Measurements from ENCODE around the gene GPR143.
"Not testable (repeated sequence)": the region's sequence is repeated elsewhere in the genome, so short reads cannot be mapped to it uniquely, and the experiment has no call there.

GPR143 gene

DNA sequence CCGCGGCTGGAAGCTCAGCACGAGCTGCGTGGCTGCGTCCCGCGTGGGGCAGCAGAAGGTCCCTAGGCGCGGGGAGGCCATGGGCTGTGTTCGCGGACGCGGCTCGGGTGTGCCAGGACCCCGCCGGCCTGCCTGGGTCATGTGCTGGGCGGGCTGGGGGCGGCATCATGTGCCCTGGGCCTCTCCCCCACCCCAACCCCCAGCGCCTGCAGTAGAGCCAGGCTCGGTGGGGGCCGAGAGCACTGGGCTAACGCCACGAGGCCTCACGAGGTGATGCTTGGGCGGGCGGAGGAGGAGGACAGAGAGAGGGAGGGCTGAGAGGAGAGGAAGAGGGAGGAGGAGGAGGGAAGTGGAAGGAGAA, at the start of gene GPR143:
Gene GPR143, minus strand, starts transcription at position 111 of the 361 bp plus-strand sequence. Its CDS starts 30 bp downstream, at position 81.
- no peak for DNase-seq

DNA sequence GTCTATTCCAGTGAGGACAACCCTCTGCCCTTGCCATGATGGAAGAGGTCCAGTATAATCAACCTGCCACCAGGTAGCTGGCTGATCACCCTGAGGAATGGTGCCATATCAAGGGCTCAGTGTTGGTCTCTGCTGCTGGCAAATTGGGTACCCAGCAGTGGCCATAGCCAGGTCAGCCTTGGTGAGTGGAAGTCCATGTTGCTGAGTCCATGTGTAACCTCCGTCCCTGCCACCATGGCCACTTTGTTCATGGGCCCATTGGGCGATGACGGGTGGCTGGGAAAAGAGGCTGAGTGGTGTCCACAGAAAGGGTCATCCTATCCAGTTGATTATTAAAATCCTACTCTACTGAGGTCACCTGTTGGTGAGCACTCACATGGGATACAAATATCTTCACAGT, 45.4 kb upstream of the GPR143 start:
- DNase-seq = not testable (repeated sequence)

DNA sequence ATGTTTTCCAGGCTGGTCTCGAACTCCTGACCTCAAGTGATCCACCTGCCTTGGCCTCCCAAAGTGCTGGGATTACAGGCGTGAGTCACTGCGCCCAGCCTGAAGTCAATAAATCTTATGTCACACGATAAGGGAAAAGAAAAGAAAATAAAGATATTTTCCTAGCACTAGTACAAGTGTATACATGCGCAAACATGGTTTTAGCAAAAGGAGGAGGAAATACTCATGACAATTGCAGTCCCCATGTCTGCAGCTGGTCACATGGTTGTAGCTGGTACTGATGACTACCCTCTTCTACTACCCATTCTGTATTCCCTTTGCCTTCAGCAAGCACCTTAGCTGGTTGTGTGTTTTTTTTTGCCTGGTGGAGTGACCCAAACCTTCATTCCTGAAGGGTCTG, 44.2 kb upstream of the GPR143 start:
- not testable (repeated sequence) for DNase-seq

DNA sequence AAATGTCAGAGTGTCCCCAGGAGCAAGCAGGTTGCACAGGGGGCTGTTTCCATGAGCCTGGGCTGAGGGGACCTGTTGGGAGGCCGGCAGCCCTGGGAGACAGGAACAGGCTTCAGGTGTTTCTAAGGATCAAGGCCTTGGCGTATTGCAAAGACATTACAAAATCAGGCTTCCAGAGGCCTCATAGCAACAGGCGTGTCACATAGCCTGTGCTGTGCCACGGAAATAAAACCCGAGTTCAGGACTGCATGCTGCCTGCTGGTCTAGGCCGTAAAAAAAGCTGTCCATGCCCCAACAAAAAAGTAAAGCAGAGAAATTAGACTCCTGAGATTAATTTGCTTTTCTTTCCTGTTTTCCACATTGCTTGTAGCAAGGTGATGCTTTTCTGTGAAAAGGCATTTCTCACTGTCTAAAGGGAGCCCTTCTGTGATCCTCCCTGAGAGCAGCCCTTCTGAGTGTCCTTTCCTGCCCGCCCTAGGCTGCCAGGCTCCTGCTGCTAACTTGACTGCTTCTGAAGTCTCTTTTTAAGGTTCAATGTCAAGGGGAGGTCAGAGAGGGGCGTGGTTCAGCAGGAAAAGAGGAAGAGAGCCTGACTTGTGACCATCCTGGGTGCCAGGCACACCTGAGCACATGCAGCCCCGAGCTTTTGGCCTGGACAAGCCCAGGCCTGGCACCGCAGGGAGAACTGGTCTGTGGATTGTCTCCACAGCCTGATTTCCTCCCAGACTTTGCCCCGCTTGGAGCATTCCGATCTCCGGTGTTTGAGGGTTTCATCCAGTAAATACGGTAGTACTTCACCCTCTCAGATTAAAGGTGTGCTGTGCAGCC, 41.9 kb upstream of the GPR143 start:
- DNase-seq = no peak

DNA sequence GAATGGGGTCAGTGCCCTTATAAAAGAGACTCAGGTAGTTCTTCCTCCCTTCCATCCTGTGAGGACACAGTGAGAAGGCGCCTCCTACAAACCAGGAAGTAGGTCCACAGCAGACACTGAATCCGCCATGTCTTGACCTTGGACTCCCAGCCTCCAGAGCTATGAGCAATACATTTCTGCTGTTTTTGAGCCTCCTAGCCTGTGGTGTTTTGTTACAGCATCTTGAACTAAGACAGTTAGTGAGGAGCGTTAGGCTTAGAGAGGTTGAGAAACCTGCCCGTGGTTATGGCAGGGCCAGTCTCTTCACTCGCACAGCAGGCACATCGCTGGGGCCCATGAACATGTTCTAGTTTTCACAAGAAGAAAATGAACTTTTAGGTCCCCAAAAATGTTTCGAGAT, 40.3 kb upstream of the GPR143 start:
- DNase-seq = no peak

DNA sequence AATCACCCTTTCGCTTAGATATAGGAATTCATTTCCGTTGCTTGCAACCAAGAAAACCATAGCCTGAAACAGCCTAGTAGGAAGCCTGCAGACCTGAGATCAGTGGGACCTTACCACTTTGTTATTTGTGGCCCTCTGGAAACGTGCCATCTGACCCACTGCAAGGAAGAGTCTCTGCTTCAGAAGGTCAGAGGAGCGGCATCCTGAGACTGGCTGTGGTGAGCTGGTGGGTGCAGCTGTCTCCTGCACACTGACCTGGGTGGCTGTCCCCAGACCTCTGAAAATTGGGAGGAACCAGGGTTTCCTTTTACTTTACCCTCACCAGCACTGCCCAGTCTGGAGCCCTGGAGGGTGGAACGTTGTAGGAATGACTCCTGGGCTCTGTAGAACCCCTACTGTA, 38.8 kb upstream of the GPR143 start:
- DNase-seq = no peak

DNA sequence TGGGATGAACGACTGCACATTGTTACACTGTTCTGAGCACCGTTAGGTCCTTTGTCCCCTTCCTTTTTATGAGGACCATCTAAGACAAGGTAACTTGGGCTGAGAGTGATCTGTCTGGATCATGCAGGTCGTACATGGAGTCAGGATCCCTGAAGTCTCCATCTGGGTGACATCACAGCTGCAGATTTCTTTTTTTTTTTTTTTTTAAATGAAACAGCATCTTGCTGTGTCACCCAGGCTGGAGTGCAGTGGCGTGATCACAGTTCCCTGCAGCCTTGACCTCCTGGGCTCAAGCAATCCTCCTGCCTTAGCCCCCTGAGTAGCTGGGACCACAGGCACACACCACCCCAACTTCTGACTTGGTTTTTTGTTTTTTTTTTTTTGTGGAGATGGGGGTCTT, 37.1 kb upstream of the GPR143 start:
- DNase-seq = no peak

DNA sequence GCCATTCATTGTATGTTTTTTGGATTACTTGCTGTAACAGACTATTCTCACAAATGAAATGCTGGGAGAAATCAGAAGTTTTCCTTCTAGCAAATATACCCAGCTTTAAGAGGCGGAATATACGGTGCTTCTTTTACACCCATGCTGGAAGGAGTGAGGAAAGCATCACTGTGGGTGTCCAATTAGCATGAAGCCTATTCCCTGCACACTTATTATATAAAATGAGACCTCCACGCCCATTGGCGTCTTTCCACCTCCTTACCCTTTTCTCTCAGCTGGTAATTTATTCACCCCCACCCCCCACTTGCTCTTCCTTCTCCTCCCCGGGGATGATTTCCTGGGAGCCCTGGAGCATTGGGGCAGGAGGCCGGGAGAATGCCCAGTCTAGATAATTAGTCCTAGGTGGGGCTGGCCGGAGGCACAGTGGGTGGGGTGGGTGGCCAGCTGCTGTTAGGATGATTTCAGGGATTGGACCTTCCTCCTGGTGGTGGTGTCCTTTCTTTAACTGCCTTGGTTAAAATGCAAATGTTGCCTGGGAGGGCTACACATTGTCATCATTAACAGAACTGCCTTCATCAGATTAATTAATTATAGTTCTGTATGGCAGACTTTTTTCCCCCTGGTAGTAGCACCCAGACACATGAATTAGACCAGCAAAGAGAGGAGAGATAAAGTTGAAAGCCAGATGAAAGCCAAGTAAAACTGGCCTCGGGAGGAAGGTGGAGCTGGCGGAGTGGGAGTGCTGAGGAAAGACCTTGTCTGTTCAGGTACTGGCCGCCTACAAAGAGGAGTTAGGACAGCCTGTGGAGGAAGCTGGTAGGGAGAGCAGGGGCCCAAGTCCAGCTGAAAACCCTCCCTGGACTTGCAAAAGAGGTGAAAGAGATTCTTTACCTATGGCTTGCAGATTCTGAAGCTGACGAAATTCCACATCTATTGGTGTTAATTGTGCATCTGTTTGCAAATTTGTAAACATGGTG, 32.0 kb upstream of the GPR143 start:
- DNase-seq = no peak

DNA sequence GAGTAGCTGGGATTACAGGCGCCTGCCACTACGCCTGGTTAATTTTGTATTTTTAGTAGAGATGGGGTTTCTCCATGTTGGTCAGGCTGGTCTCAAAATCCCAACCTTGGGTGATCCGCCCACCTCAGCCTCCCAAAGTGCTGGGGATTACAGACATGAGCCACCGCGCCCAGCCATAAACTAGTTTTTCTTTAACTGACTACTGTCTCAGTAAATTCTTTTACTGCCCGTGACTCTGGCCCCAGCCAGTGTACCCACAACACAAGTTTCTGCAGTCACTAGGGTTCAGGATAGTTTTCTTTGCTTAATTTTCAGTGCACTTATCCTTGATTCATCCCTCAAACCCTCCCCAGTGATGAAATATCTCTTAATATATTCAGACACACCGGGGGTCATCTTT, 28.8 kb upstream of the GPR143 start:
- no peak for DNase-seq

DNA sequence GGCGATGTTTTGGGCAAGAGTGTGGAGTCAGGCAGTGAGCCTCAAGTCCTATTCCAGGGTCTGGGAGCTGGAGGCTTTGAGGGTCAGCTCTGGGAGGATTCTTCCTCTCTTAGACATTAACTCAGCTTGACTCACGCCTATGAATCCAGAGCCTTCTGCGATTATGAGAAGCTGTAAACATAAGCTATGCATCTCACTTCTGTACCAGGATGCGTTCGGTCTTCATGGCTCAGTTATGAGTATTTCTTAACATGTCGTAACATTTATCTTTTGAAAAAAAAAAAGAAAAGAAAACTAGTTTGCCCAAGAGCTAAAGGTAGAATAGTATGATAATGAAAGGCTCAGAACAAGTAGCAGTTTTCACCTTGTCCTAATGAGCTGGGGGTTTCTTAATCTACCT, 25.2 kb upstream of the GPR143 start:
- no peak for DNase-seq

DNA sequence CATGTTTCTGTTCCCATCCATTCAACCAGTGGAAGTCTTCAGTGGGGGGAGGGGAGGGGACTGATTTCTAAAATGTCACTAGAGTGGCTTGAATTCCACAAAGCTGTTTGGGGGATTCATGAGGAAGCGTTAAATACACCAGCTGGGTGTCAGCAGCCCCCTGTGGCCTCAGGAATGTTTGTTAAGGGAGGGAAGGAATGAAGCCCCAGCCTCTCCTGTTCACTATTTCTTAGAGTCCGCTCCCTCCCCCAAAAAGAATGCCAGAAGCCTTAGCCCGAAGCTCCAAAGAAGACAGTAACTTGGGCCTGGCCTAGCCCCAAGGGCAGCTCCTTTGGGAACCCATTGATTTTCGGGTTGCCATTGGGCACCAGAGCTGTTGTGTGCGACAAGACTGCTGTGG, 23.9 kb upstream of the GPR143 start:
- DNase-seq = no peak

DNA sequence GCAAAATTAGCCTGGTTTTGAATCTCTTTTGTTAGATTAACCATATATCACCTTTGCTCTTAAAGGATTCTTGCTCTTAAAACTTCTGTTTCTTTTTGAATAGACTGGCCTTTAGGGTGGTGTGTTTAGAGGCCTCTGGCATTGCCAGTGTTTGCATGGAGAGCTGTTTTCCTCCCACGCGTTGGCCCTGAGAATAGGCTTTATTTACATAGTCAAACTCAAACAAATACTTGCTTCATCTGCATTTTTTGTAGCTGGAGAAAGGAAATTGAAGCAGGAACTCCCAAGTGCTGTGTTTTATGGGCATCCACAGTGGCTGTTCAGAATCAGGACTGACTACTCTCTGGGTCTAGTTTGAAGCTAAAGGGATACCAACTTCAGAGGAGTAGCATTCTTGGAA, 23.3 kb upstream of the GPR143 start:
- DNase-seq = no peak

DNA sequence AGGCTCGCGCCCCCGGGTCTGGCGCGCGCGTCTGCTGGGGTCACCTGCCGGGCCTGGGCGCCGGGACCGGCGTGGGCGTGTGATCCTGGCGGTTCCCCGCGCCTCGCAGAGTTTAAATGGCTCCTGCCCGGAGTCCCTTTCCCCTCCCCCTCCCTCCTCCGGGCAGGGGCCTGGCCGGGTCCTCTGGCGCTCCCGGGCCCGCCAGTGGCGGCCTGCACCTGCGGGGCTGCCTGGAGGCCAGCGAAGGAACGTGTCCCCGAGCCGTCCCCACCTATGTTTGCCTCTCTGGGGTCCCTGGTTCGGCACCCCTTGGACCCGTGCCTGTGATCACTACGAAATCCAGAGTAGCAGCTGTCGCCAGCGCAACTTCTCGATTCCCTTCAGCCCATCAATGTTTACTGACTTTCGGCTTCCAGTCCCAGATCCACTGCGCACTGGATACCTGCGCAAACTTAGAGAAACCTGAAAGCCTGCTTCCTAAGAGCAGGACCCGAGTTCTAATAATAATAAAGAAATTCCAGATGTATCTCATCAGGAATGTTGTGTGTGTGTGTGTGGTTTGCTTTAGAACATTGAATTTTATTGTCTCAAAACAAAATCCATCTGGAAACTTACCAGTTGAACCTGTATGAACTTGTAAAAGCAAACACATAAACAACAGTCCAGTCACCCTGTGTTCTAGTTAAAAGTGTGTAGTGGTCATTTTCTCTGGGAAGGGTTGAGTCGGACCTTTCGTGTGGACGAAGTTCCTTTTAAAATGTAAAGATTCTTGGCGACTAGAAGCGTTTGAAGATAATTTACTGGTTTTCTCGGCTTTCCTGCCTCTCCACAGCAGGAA, 21.4 kb upstream of the GPR143 start:
- DNase-seq = no peak

DNA sequence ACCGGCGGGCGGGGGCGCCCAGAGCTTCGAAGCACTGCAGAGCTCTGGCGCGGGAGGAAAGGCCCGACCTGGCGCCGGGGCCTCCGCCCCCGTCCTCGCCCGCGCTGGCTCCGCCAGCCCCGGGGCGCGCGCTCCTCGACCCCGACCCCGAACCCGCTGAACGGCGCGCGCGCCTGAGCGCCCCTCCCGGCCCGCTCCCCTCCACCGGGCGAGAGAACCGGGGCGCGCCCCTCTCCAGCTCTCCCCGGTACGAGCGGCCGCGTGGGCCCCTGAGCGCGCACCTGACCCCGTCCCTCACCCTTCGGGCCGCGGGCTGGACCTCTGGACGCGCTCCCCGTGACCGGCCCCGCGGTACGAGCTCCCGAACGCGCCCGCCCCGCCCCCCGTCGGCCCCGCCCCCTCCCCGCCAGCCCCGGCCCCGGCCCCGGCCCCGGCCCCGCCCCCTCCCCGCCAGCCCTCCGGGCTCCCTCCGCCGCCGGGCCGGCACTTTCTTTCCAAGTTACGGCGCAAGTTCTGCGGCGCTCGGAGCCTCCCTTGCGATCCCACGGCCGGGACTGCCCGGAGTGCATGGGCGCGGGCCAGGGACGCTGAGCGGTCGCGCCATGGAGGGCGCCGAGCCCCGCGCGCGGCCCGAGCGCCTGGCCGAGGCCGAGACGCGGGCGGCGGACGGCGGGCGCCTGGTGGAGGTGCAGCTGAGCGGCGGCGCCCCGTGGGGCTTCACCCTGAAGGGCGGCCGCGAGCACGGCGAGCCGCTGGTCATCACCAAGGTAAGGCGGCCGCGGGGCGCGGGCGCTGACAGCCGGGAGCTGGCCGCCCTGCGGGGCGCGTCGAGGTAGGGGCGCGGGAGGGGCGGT, 20.5 kb upstream of the GPR143 start, which contains the start of gene SHROOM2:
Gene SHROOM2, plus strand, starts transcription at position 486 of the 854 bp plus-strand sequence. Its CDS starts 117 bp downstream, at position 603.
- no peak for DNase-seq

DNA sequence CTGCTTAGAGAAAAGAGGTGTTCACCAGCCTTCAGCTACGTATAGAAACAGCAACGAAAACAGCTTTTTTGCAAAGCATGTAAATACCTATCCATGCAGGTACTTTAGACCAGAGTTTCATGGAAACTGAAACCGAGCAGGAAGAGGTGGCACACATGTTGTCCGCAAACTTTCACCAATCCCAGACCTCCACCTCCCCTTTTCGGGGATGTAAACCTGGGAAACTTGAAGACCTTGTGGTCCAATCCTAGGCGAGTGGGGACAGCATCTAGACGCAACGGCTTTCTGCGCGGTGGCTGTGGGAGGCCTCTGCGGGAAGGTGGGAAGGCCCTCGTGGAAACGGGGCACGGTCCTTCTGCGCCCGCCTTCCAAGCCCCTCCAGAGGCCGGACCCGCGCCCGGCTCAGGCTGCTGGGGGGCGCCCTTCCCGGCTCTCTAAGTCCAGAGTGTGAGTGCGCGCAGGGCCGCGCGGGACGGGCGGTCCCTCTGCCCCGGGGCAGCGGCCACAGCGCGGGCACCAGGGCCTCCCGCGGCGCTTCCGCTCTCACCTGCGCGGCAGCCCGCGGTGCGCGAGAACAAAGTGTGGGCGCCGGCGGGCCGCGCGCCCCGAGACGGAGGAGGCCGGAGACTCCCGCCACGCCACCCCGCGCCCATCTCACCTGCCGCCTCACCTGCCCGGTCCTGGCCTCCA, 19.8 kb upstream of the GPR143 start:
- no peak for DNase-seq

DNA sequence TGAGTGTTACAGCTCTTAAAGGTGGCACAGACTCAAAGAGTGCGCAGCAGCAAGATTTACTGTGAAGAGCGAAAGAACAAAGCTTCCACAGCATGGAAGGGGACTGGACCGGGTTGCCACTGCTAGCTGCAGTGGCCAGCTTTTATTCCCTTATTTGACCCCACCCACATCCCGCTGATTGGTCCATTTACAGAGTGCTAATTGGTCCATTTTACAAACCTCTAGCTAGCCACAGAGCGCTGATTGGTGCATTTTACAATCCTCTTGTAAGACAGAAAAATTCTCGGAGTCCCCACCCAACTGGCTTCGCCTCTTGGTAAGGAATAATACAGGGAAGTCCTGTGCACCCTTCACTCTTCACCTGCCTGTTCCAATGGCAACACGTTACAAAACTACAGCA, 18.7 kb upstream of the GPR143 start:
- DNase-seq = no peak

DNA sequence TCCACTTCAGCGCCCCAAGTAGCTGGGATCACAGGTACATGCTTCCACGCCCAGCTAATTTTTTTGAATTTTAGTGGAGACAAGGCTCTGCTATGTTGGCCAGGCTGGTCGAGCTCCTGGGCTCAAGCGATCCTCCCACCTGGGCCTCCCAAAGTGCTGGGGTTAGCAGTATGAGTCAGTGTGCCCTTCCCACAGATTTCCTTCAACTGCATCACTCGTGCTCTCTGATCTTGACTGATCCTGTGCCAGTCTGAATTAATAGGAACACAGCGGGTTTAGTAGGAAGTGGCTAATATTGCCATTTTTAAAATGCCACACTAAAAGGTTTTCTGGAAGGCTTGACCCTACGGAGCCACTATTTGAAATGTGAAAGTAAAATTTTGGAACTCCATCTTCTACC, 16.3 kb upstream of the GPR143 start:
- DNase-seq = no peak

DNA sequence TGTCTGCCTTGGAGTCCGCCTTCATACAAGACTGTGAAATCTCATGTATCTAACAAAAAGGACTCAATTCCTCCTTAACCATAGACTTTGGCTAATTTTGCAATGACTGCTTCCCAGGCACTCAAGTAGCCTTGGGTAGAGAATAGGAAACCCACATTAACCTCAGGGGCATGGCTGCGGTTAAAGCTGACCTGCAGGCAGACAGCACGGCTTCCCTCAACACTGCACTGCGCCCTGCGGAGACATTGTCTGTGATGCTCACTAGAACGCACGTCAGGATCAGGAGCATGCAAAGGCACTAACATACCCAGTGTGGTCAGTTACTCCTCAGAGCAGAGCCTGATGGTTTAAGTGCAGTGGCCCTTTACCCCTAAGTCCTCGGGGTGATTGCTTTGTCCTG, 10.3 kb upstream of the GPR143 start:
- no peak for DNase-seq

DNA sequence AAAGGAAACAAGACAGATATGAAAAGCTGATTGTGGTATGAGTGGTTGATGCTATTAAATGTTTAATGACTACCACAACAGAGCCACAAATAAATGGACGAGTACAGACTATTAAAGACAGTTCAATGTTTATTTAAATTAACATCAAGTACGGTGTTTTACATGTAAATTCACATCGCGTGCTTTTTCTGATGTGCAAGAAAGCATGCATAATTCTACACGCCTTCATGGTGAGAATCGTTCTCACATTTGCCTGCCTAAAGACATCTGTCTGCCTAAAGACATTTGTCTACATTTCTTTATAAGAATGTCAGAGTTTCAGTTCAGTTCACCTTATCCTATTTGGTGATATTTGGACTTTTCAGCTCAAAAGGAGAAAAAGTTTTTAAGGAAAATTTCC, 7.3 kb upstream of the GPR143 start:
- no peak for DNase-seq

DNA sequence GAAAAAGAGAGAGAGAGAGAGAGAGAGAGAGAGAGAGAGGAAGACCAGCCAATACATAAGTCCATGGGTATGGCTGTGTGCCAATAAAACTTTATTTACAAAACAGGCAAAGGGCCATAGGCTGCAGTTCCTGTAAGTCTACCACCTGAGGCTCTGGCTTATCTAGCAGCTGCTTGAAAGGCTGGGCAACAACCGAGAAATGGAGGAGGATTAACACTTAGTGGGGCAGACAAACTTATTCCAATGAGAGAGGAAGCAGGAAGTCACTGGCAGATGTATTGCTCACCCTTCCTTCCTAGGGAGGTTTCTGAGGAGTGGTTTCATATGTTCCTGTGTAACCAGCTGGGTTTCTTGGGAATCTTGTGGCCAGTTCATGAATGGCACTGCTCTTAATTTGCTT, 4.7 kb upstream of the GPR143 start:
- DNase-seq = no peak

DNA sequence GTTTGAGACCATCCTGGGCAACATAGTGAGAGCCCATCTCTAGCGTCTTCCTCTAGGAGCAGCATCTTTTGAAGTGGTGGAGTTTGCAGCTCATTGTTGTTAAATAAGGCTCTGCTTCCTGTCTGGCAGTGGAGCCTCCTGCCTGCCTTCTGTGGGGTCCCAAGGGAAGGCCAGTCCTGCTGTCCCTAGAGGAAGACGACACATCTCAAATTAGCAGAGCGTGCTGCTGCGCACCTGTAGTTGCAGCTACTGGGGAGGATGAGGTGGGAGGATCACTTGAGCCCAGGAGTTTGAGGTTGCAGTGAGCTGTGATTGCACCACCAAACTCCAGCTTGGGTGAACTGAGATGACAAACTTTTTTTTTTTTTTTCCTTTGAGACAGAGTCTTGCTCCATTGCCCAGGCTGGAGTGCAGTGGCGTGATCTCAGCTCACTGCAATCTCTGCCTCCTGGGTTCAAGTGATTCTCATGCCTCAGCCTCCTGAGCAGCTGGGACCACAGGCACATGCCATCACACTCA, 2.7 kb upstream of the GPR143 start:
- not testable (repeated sequence) for DNase-seq
